Right hindlimb (tissue), 1 donor: ENCODE measurements around the gene TRIP6.

ENCODE experiments used
- DNase-seq: peaks from one replicate; pipeline ENCODE4 v3.0.0-alpha.2; 2018

Gene TRIP6

GRCh38 chr7:100874300-100874576, 7.1 kb downstream of the TRIP6 start:
- no peak for DNase-seq

DNA sequence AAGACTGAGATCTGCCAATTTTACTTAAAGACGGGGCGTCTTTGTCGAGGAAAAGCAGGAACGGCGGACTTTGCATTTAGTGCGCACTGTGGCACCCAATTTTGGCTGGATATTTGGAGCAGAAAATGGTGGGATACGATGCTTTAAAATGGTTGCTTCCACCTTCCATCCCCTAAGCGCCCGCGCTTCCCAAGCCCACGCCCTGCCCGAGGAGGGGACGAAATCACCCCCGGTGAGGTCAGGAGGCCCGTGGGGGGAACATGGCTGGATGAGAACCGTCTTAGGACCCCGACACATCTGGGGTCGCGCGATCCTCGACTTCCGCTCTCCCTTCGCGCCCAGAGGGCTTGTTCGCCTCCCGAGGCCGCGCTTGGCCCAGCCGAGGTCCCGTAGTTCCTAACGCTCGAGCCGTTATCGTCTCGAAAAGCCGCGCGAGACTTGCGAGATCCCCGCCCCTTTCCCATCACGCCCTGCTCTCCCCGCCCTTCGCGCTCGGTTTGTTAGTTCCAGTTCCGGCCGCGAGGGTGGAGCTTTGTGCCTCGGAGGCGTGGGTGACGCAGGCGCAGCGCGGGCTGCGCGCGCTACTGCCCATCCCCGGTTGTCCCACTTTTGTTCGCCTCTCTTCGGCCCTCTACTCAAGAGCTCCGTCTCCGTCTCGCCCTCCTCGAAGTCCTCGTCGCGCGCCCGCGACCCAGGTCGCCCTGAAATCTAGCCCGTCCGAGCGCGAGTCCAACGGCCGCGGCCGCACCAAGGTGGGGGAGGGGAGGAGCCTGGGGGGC, 7.6 kb downstream of the TRIP6 start, which contains the start of gene SRRT:
TSS of gene SRRT (plus strand) at position 527 of the 779 bp plus-strand sequence. CDS start 488 bp downstream, outside the sequence.
- DNase-seq: peak; percentile 99

DNA sequence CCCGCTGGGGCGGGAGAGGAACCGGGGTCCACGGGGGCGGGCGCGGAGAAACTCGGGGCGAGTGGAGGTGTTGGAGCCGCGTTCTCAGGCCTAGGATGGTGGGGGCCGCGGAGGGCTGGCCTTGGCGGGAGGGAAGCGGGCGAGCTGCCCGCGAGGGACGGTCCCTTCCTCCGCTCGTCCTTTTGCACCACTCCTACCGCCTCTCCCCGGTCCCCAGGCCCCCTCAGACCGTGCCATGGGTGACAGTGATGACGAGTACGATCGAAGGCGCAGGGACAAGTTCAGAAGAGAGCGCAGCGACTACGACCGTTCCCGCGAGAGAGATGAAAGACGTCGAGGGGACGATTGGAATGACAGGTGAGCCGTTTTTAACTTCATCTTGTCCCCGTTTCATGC, 8.2 kb downstream of the TRIP6 start:
- peak; percentile 53 for DNase-seq

DNA sequence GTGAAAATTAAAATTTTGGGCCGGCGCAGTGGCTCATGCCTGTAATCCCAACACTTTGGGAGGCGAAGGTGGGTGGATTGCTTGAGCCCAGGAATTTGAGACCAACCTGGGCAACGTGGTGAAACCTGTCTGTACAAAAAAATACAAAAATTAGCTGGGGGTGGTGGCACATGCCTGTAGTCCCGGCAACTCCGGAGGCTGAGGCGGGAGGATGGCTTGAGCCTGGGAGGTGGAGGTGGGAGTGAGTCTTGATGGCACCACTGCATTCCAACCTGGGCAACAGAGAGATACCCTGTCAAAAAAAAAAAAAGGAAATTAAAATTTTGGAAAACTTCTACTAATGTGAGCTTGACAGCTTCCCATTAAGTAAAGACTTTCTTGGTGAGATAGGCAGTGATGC, 10.8 kb downstream of the TRIP6 start:
- no peak for DNase-seq

DNA sequence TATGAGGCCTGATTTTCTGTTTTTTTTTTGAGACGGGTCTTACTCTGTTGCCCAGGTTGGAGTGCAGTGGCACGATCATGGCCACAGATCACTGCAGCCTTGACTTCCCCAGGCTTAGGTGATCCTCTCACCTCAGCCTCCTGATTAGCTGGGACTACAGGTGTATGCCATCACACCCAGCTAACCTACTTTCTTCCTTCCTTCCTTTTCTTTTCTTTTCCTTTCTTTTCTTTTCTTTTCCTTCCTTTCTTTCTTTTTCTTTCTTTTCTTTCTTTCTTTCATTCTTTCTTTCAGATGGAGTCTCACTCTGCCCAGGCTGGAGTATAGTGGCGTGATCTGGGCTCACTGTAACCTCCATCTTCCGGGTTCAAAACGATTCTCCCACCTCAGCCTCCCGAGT, 11.5 kb downstream of the TRIP6 start:
- DNase-seq: no peak

- DNase-seq: no peak
Measured at GRCh38 chr7:100879685-100880261, 12.6 kb downstream of the TRIP6 start.

DNA sequence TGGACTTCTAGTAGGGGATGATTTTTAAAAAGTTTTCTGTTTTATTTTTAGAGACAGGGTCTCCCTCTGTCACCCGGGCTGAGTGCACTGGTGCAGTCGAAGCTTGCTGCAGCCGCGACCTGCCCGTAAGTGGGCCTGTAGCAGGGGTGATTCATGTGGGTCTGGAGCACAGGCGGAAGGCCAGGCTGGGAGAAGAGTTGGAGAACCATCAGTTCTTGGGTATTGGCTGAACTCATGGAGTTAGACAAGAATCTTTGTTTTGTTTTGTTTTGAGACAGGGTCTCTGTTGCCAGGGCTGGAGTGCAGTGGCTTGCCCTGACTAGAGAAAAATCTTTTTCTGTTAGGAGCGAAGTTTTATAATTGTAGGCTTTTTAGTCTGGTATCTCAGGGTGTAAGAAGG, 13.5 kb downstream of the TRIP6 start:
- DNase-seq: no peak

DNA sequence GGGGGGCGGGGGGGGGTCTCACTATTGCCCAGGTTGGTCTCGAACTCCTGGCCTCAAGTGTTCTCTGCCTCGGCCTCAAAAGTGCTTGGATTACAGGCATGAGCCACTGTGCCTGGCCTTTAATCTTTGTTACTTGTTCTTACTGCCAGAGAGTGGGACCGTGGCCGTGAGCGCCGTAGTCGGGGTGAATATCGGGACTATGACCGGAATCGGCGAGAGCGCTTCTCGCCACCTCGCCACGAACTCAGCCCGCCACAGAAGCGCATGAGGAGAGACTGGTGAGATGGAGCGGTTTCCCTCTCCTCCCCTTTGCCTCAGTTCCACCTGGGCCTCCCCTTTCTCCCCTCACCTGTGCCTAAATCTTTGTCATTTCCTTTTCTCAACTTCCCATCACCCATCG, 13.9 kb downstream of the TRIP6 start:
- DNase-seq: no peak

DNA sequence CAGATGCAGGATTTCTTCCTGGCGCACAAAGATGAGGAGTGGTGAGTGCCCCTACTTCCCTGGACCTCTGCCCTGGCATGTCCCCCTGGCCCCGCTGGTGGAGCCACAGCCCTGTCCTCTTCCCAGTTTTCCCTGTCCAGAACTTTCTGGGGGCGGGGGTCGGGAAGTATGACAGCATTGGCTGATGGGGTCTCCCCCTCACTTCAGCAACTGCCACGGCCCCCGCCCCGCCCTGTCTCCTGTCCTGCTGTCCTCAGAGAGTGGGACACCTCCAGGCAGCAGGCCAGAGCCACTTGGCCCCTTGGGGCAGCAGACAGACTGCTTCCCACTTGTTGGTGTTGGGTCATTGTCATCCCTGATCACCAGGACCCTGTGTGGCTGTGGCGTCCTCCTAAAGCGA, 15.0 kb downstream of the TRIP6 start:
- no peak for DNase-seq

DNA sequence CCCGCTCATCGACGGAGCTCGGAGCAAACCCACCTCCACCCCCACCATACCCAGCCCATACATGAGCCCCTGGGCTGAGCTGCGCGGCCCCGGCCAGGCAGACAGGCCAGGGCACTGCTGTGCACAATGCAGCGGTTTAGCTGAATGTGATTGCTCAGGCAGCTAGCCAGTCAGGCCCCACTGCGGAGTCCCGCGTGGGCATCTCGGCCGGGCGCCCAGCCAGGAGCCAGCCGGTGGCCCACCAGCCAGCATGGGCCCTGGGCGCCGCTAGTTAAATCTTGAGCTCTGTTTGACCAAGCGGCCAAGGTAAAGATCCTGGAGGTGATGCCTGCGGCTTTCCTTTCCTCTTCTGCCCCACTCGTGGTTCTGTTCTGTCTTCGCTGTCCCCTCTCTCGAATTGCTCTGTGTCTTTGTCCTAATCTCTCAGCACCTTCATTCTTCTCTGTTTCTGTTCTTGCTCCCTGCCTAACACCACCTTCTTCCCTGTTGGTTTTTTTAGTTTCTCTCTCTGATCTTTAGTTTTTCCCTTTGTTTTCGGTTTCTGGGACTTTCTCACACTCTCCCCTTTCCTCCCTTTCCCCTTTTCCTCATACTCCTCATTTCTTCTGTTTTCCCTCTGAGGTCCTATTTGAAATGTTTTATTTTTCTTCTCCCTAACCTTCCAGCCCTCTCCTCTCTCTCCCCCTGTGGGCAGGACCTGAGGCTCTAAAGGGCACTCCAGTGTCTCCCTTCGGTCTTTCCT, 15.8 kb downstream of the TRIP6 start:
- no peak for DNase-seq

GRCh38 chr7:100884736-100885439, 17.7 kb downstream of the TRIP6 start:
- no peak for DNase-seq

DNA sequence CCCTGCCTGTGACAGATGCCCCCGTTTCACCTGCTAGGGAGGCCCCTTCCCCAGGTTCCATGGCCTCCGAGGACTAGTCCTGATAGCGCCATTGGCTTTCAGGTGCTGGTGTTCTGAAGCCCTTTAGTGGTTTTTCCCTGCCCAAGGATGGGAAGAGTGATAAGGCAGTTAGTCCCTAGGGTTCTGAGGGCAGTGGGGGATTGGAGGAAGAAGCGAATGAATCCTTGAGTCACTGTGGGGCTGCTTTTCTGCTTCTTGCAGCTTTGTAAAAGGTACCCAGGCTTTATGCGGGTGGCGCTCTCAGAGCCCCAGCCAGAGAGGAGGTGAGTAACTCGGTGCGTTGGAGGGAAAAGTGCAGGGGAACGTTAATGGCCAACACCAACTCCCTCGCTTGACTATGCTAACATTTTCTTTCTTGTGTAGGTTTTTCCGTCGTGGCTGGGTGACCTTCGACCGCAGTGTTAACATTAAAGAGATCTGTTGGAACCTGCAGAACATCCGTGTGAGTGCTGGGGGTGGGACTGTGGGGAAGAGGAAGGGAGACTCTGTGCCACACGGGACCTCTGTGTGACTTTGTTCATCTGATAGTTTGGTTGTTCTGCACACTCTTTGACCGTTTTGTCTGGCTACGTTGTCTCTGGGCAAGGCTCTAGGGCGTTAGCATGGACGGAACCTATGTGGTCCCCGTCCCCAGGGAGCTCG, 18.4 kb downstream of the TRIP6 start:
- no peak for DNase-seq

DNA sequence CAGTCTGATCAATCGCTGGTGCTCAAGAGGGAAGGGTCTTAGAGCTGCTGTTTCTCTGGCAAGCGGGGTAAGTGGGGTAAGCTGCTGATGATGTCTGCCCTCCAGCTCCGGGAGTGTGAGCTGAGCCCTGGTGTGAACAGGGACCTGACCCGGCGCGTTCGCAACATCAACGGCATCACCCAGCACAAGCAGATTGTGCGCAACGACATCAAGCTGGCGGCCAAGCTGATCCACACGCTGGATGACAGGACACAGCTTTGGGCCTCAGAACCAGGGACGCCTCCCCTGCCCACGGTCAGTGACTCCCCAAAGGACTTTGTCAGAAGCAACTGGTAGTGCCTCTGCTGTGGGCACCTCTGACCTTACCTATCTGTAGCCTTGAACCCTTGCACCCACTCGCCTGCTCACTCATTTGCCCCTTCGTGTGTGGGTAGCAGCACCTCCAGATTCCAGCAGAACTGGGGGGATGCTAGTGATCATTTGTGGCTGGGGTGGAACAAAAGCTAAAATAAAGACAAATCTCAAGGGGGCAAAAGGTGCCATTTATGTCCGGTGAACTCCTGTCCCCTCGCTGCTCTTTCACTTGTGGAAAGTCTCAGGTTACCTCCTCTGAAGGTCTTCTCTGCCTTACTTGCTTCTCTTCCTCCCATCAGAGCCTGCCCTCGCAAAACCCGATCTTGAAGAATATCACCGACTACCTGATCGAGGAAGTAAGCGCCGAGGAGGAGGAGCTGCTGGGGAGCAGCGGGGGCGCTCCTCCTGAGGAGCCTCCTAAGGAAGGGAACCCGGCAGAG, 19.2 kb downstream of the TRIP6 start:
- DNase-seq: no peak

- no peak for DNase-seq
Measured at GRCh38 chr7:100886936-100887515, 19.8 kb downstream of the TRIP6 start.

GRCh38 chr7:100887516-100888290, 20.5 kb downstream of the TRIP6 start:
- no peak for DNase-seq

- no peak for DNase-seq
Measured at GRCh38 chr7:100888291-100888987, 21.3 kb downstream of the TRIP6 start.

- DNase-seq: no peak
Measured at GRCh38 chr7:100888988-100889750, 22.0 kb downstream of the TRIP6 start, which contains the start of gene UFSP1. Gene UFSP1 (minus strand): TSS chr7:100889715. CDS start chr7:100889271, 444 bp downstream.

DNA sequence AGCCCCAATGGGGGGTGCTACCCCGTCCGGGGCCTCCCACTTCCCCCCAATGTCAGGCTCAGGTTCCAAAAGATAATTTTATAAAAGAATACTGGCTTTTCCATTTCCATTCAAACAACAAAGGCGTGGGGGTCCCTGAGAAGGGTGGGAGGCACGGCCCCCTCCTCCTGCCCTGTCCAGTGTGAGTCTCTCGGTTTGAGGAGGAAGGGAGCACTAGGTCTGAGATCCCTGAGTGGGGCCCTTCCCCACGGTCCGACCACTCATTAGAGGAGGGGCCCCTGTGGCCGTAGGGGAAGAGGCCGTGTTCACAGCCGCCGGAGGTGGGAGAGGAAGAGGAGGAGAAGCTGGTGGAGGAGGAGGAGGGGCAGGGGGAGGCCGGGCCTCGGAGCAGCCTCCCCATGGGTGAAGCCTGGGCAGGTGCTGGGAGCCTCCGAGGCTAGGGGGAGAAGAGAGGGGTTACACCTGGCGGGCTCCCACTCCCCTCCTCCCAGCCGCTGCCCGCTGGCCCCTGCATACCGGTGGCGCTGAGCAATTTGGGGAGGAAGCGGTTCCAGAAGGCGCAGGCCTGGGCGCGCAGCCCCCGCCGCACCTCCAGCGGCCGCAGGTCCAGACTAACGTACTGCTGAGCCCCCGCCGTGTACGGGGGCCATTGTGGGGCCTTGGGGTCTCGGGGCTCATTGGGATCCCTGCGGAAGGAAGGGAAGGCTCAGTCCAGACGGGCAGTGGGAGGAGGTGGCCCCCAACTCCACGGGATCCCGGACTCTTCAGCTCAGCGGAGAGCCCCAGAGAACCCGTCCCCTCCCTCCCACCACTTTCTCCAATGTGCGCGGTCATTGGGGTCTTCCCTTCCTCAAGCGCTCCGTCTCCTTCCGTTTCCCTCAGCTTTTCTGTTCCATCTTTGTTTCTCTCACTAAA, 23.7 kb downstream of the TRIP6 start:
- peak; percentile 64 for DNase-seq
